SU-DHL-6 (cell line): ENCODE data around the gene AADACL4.

Experiments used
- CTCF ChIP-seq: fragments of 200-600 bp; sonication (generic); IDR thresholded peaks from one replicate; pipeline ENCODE4 v1.5.1; 2017; ENCODE audit warnings: antibody characterized with exemption, mild to moderate bottlenecking, low read length, moderate library complexity; ENCODE audit not compliant: insufficient read depth, poor library complexity, severe bottlenecking
- EZH2phosphoT487 ChIP-seq: fragments of 200-600 bp; sonication (generic), shearing (Covaris generic); conservative IDR thresholded peaks from 2 replicates; pipeline ENCODE4 v1.6.1; 2018; ENCODE audit warnings: mild to moderate bottlenecking, antibody characterized with exemption, low read length, moderate library complexity, mixed read lengths

- TF ChIP-seq EZH2phosphoT487 (no peak), CTCF (no peak)
These were observed 34.9 kb downstream of the AADACL4 start for GRCh38 chr1:12678820-12679219.
